DOHH2 (cell line): ENCODE results near the gene BCL2L13.

Experiments
- H3F3A ChIP-seq: fragments of 200-600 bp; sonication (generic), shearing (Covaris generic); 2 replicates; pipeline ENCODE4 v1.6.0; 2016; ENCODE audit warnings: antibody characterized with exemption, mild to moderate bottlenecking; ENCODE audit not compliant: control insufficient read depth, insufficient read depth
- H3K27ac ChIP-seq: fragments of 200-600 bp; sonication (generic); 2 replicates; pipeline ENCODE4 v1.5.1; 2014; ENCODE audit warnings: low read depth, mild to moderate bottlenecking, low read length, moderate library complexity
- H3K27me3 ChIP-seq: fragments of 200-600 bp; sonication (generic); 2 replicates; pipeline ENCODE4 v1.6.1; 2014; ENCODE audit warnings: mild to moderate bottlenecking, low read length, mixed read lengths; ENCODE audit not compliant: control insufficient read depth
- H3K36me3 ChIP-seq: fragments of 200-600 bp; sonication (generic); 2 replicates; pipeline ENCODE4 v1.6.1; 2014; ENCODE audit warnings: mild to moderate bottlenecking, low read length, moderate library complexity, mixed read lengths; ENCODE audit not compliant: control insufficient read depth
- H3K4me1 ChIP-seq: fragments of 200-600 bp; sonication (generic); 2 replicates; pipeline ENCODE4 v1.6.1; 2014; ENCODE audit warnings: mild to moderate bottlenecking, low read length, mixed read lengths; ENCODE audit not compliant: control insufficient read depth
- H3K4me2 ChIP-seq: fragments of 200-600 bp; sonication (generic); 2 replicates; pipeline ENCODE4 v1.6.0; 2014; ENCODE audit warnings: mild to moderate bottlenecking, low read length, moderate library complexity
- H3K4me3 ChIP-seq: fragments of 200-600 bp; sonication (generic); 2 replicates; pipeline ENCODE4 v1.5.1; 2014; ENCODE audit warnings: mild to moderate bottlenecking, low read length, mixed read lengths
- H3K79me2 ChIP-seq: fragments of 200-600 bp; sonication (generic); 2 replicates; pipeline ENCODE4 v1.6.1; 2014; ENCODE audit warnings: mild to moderate bottlenecking, low read length, mixed read lengths; ENCODE audit not compliant: control insufficient read depth
- H3K9me2 ChIP-seq: fragments of 200-600 bp; sonication (generic); replicated peaks from 2 replicates; pipeline ENCODE4 v1.6.1; 2014; ENCODE audit warnings: mild to moderate bottlenecking, low read length, mixed read lengths; ENCODE audit not compliant: control insufficient read depth
- H3K9me3 ChIP-seq: fragments of 200-600 bp; sonication (generic); 2 replicates; pipeline ENCODE4 v1.6.1; 2014; ENCODE audit warnings: antibody characterized with exemption, low read length, mixed read lengths; ENCODE audit not compliant: control insufficient read depth, insufficient read depth
- H4K20me1 ChIP-seq: fragments of 200-600 bp; sonication (generic); 2 replicates; pipeline ENCODE4 v1.6.0; 2014; ENCODE audit warnings: low read depth, mild to moderate bottlenecking, antibody characterized with exemption, low read length, moderate library complexity; ENCODE audit not compliant: control insufficient read depth, insufficient read depth
- EZH2phosphoT487 ChIP-seq: fragments of 200-600 bp; sonication (generic); IDR thresholded peaks from 2 replicates; pipeline ENCODE4 v1.6.1; 2017; ENCODE audit warnings: borderline replicate concordance, mild to moderate bottlenecking, antibody characterized with exemption, low read length, moderate library complexity, mixed read lengths
- TF ChIP-seq, protein P1 (sequence below): fragments of 200-600 bp; sonication (generic); IDR thresholded peaks from one replicate; pipeline ENCODE4 v1.5.1; 2014; ENCODE audit warnings: antibody characterized with exemption, mild to moderate bottlenecking, low read depth, low read length; ENCODE audit not compliant: poor library complexity, severe bottlenecking

BCL2L13 gene

DNA sequence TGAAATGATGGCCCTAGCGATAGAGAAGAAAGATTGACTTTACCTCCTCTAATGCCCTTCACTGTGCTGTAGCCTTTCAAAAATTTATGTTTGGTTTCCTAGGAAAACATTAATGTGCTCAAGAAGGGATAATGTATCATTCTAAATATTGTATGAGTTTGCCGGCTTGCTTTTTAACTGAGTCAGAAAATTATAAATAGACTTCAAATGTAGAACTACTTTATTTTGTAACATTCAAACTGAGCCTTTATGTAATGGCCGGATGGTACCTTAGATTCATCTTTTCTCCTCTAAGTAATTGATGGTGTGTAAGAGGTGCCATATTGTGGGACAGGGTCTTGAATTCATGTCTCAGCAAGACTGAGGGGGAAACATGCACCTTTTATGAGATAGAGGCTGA, 78.0 kb downstream of the BCL2L13 start:
- H3K27me3 ChIP-seq: no peaks in the 10 kb centered on the region

GRCh38 chr22:17717708-17718107, 79.2 kb downstream of the BCL2L13 start:
- H3K27me3 ChIP-seq: no peaks in the 10 kb centered on the region
- no peaks in the 10 kb centered on the region for H3K36me3 ChIP-seq
- H3K4me3 ChIP-seq: no peak overlapping the region
- no peak overlapping the region for H3K4me2 ChIP-seq
- no peaks in the 10 kb centered on the region for H3K79me2 ChIP-seq
- no peaks in the 10 kb centered on the region for H3K4me1 ChIP-seq
- H3F3A ChIP-seq: no peaks in the 10 kb centered on the region
- no peaks in the 10 kb centered on the region for H4K20me1 ChIP-seq
- no peaks in the 10 kb centered on the region for H3K9me3 ChIP-seq
- H3K9me2 ChIP-seq: no peaks in the 10 kb centered on the region
- H3K27ac ChIP-seq: no peak overlapping the region
- TF ChIP-seq, protein P1, sequence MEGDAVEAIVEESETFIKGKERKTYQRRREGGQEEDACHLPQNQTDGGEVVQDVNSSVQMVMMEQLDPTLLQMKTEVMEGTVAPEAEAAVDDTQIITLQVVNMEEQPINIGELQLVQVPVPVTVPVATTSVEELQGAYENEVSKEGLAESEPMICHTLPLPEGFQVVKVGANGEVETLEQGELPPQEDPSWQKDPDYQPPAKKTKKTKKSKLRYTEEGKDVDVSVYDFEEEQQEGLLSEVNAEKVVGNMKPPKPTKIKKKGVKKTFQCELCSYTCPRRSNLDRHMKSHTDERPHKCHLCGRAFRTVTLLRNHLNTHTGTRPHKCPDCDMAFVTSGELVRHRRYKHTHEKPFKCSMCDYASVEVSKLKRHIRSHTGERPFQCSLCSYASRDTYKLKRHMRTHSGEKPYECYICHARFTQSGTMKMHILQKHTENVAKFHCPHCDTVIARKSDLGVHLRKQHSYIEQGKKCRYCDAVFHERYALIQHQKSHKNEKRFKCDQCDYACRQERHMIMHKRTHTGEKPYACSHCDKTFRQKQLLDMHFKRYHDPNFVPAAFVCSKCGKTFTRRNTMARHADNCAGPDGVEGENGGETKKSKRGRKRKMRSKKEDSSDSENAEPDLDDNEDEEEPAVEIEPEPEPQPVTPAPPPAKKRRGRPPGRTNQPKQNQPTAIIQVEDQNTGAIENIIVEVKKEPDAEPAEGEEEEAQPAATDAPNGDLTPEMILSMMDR: no peak
- no peak for TF ChIP-seq EZH2phosphoT487

More for the DNA sequence above, 78.0 kb downstream of the BCL2L13 start:
- Histone ChIP-seq H3K27ac (no peak overlapping the region), H3K36me3 (peaks cover 5% of the 10 kb centered on the region; the same call in 1 of the 2 replicates), H3K4me3 (no peak overlapping the region), H3K9me2 (no peaks in the 10 kb centered on the region), H3K4me1 (no peaks in the 10 kb centered on the region), H3K79me2 (no peaks in the 10 kb centered on the region), H4K20me1 (no peaks in the 10 kb centered on the region), H3K4me2 (no peak overlapping the region), H3F3A (peaks cover 3% of the 10 kb centered on the region; the same call in 1 of the 2 replicates), H3K9me3 (no peaks in the 10 kb centered on the region)
- no peak for TF ChIP-seq EZH2phosphoT487
- TF ChIP-seq, protein P1: no peak

DNA sequence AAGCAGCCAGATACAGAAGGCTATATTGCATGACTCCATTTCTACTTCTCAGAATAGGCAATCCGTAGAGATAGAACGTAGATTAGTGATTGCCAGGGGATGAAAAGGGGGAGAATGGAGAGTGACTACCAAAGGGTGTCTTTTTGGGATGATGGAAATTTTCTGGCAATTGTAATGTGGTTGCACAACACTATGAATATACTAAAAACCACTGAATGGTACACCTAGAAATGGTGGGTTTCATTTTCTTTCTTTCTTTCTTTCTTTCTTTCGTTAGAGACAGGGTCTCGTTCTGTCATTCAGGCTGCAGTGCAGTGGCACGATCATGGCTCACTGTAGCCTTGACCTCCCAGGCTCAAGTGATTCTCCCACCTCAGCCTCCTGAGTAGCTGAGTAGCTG, 81.4 kb downstream of the BCL2L13 start:
- H3K27me3 ChIP-seq: no peaks in the 10 kb centered on the region
- no peak overlapping the region for H3K4me3 ChIP-seq
- H3K36me3 ChIP-seq: no peaks in the 10 kb centered on the region
- no peak overlapping the region for H3K4me2 ChIP-seq
- H3K79me2 ChIP-seq: no peaks in the 10 kb centered on the region
- no peak for TF ChIP-seq EZH2phosphoT487
- TF ChIP-seq, protein P1: no peak
- no peaks in the 10 kb centered on the region for H4K20me1 ChIP-seq
- no peaks in the 10 kb centered on the region for H3K9me2 ChIP-seq
- no peaks in the 10 kb centered on the region for H3F3A ChIP-seq
- H3K9me3 ChIP-seq: no peaks in the 10 kb centered on the region
- peaks cover 13% of the 10 kb centered on the region for H3K4me1 ChIP-seq
- H3K27ac ChIP-seq: no peak overlapping the region

DNA sequence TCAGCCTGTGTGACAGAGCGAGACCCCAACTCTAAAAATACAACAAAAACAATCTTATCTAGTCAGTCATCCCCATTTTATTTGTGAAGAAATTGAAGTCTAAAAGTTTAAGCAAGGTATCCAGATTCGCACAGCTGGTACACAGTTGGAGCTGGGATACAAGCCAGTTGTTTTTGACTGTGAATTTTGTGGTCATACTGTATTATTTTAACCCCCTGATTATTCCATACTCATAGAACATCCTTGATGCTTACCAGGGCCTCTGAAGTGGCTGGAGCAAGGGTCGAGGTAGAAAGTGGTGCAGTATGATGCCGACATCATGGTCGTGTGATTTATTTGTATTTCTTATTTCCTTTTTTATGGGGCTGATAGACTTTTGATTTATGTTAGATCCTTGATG, 85.7 kb downstream of the BCL2L13 start:
- H3K36me3 ChIP-seq: peaks cover 20% of the 10 kb centered on the region
- H3K4me1 ChIP-seq: peaks cover 13% of the 10 kb centered on the region
- no peaks in the 10 kb centered on the region for H3K9me2 ChIP-seq
- no peaks in the 10 kb centered on the region for H3K79me2 ChIP-seq
- H3K27ac ChIP-seq: no peak overlapping the region
- H3K9me3 ChIP-seq: no peaks in the 10 kb centered on the region
- no peaks in the 10 kb centered on the region for H3K27me3 ChIP-seq
- H3K4me3 ChIP-seq: no peak overlapping the region
- TF ChIP-seq EZH2phosphoT487: no peak
- TF ChIP-seq, protein P1: no peak
- no peaks in the 10 kb centered on the region for H4K20me1 ChIP-seq
- H3K4me2 ChIP-seq: no peak overlapping the region
- H3F3A ChIP-seq: no peaks in the 10 kb centered on the region
